ENCODE measurements around the gene BLZF1.
"Not testable (repeated sequence)": the region's sequence is repeated elsewhere in the genome, so short reads cannot be mapped to it uniquely, and the experiment has no call there.

BLZF1 gene

DNA sequence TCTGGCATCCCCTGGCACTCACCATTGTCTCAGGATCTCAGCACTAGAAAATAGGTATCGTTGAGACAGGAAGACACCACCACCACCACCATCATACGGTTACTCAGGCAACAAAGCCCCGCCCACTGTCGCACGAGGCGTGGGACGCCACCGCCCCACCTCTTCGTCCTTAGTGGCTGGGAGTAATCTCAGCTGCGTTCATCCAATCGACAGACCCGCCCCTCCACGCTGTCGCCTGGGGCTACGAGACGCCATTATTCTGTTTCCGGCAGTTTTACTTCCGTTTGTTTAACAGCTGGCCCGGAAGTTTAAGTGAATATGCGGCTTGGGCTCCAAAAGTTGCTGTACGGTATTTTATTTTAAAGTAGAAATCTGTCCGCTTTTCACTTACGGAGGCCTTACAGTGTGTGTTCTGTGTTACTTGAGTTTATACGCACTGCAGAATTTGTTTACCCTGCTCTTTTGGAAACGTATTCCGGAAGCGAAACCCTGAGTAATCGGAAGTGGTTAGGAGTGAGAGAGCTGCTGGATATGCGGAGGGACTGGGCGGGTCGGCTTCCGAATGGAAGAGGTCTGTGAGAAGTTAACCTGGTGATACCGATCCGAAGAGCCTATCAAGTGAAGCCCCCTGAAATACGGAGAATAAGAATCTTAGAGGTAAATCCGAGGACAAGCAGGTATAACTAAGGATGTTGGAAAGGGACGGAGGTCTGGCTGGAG, at the start of gene BLZF1, which contains the start of gene NME7:
TSS of gene BLZF1 (plus strand) at position 510 of the 720 bp plus-strand sequence. CDS start 1,328 bp downstream, outside the sequence.
TSS of gene NME7 (minus strand) at position 112 of the 720 bp plus-strand sequence. CDS start at position 25, 87 bp downstream.
- peak; percentile 95 to 98 (median 97) for DNase-seq (ENCODE audit: low read depth in 3 of 3)

DNA sequence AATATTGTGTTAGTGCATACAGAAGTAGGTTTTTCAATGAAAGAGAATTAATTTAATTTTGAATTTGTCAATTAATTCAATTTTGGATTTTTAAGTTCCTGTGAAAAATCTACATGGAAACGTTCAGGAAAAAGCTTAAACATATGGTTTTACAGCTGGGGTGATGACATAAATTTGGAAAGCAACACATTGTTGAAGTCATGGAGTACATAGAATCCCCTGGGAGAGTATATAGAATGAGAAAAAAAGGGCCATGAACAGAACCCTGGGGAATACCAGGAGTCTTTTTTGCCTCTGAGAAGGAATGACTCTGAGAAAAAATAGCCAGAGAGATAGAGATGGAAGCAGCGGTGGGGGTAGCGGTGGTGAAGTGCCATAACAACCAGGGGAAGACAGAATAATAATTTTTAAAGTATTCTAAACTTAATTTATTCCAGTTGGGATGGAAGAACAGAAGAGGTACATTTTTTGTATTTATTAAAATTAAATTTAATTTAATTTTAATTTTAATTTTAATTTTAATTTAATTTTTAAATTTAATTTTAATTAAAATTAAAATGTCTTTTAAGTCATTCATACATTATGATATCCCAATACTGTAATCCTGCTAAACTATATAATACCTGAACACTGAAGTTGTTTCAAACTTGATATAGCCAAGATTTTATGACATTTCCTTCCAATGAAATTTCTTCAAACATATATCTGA, 49.3 kb upstream of the BLZF1 start:
- no peak for DNase-seq (ENCODE audit: low read depth in 3 of 3)

DNA sequence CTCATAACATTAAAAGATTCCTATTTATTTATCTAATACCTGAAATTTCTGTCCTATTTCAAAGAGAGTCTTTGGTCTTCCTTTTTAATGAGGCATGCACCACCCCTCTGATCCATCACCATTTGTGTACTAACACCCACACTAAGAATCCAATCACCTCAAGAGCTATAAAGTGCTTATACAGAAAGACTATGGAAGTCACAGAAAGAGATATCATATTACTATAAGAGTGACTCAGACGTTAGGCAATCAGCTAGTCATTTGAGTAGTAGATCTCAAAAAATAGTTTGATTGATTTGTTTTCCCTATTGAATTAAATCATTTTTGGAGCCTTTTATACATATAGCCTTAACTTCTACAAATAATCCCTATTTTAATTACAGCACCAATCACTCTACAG, 46.5 kb upstream of the BLZF1 start:
- DNase-seq (ENCODE audit: low read depth in 3 of 3): no peak

DNA sequence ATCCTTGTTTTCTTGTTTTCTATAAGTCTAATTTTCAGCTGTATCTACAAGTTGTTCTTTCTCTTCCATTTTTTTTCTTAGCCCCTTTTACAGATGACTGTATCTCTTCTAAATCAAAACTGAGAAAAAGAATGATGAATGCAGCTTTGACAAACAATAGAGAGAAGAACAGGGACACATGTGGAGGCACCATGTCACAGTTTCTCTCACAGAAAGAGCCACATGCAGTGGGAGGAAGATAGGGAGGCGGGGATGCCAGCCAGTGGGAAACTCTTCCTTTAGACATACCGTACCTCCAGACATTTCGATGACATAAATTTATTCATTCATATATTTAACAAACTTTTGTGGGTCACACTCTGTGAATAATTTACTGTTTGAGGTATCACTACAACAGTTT, 45.9 kb upstream of the BLZF1 start:
- no peak for DNase-seq (ENCODE audit: low read depth in 3 of 3)

DNA sequence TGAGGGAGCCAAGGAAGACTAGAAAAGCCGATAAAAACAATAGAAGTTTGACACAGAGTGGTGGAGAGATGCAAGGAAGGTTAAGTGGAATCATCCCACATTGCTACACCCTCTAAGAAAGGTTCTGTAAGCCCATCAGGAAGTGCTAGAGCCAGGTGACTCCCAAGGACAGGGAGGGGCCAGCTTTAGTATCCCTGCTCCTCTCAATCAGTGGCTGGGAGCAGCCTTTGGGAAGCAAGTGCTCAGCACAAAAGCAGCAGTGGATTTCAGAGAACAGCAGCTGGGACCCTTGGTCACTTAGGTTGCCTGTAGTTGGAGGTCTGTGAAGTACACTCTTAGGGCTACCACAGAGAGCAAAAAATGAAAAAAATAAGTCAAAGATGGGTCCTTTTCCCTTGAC, 42.9 kb upstream of the BLZF1 start:
- no peak for DNase-seq (ENCODE audit: low read depth in 3 of 3)

GRCh38 chr1:169326261-169326955, 41.6 kb upstream of the BLZF1 start:
- DNase-seq (ENCODE audit: low read depth in 3 of 3): no peak

- DNase-seq (ENCODE audit: low read depth in 3 of 3): no peak
These were observed 41.1 kb upstream of the BLZF1 start for GRCh38 chr1:169326956-169327268.

GRCh38 chr1:169327875-169328274, 40.1 kb upstream of the BLZF1 start:
- DNase-seq (ENCODE audit: low read depth in 3 of 3): no peak

DNA sequence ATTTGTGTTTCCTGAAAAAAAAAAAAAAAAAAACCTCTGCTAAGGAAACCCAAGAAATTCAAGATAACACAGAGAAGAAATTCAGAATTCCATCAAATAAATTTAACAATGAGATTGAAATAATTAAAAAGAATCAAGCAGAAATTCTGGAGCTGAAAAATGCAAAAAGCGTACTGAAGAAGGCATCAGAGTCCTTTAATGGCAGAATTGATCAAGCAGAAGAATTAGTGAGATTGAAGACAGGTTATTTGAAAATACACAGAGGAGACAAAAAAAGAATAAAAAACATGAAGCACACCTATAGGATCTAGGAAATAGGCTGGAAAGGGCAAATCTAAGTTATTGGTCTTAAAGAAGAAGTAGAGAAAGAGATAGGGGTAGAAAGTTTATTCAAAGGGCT, 38.6 kb upstream of the BLZF1 start:
- no peak for DNase-seq (ENCODE audit: low read depth in 3 of 3)

- DNase-seq (ENCODE audit: low read depth in 3 of 3): no peak
These were observed 37.1 kb upstream of the BLZF1 start for GRCh38 chr1:169330927-169331326.

- not testable (repeated sequence) for DNase-seq (ENCODE audit: low read depth in 3 of 3)
These were observed 33.3 kb upstream of the BLZF1 start for GRCh38 chr1:169334727-169335126.

DNA sequence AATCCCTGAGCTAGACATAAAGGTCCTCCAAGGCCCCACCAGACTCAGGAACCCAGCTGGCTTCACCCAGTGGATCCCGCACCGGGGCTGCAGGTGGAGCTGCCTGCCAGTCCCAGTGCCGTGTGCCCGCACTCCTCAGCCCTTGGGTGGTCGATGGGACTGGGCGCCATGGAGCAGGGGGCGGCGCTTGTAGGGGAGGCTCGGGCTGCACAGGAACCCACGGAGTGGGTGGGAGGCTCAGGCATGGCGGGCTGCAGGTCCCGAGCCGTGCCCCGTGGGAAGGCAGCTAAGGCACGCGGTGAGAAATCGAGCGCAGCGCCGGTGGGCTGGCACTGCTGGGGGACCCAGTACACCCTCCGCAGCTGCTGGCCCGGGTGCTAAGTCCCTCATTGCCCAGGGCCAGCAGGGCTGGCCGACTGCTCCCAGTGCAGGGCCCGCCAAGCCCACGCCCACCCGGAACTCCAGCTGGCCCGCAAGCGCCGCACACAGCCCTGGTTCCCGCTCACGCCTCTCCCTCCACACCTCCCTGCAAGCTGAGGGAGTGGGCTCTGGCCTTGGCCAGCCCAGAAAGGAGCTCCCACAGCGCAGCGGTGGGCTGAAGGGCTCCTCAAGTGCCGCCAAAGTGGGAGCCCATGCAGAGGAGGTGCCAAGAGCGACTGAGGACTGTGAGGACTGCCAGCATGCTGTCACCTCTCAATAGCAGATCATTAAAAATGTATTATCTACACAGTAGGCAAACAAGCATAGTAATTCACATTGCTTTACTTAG, 30.9 kb upstream of the BLZF1 start:
- not testable (repeated sequence) for DNase-seq (ENCODE audit: low read depth in 3 of 3)

- DNase-seq (ENCODE audit: low read depth in 3 of 3): no peak
These were observed 29.4 kb upstream of the BLZF1 start for GRCh38 chr1:169338617-169339016.

DNA sequence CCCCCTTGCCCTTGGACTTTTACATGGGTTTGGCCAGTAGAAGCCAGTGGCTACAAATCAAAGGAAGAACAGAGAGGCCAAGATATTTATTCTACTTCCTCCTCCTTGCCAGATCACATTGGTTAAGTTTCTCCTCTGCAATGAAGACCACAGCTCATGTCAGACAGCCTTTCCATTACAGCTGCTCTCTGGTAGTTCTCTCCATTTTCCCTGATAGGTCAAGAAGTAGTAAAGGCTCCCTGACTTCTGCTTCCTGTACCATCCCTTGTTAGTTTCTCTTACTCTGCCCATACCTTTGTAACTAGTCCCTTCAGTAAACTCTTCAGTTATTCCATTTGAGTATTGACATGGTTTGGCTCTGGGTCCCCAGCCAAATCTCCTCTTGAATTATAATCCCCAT, 28.2 kb upstream of the BLZF1 start:
- DNase-seq (ENCODE audit: low read depth in 3 of 3): no peak

DNA sequence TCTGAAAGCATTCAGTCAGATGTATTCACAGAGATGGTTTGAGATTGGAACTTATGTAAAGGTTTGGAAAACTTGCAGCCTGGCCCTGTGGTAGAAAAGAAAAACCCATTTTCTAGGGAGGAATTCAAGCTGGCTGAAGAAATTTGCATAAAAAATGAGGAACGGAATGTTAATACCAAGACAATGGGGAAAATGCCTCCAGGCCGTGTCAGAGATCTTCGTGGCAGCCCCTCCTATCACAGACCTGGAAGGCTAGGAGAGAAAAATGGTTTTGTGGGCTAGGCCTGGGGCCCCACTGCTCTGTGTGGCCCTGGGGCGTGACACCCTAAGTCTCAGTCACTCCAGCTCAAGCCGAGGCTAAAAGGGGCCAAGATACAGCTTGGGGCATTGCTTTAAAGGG, 27.1 kb upstream of the BLZF1 start:
- no peak for DNase-seq (ENCODE audit: low read depth in 3 of 3)

DNA sequence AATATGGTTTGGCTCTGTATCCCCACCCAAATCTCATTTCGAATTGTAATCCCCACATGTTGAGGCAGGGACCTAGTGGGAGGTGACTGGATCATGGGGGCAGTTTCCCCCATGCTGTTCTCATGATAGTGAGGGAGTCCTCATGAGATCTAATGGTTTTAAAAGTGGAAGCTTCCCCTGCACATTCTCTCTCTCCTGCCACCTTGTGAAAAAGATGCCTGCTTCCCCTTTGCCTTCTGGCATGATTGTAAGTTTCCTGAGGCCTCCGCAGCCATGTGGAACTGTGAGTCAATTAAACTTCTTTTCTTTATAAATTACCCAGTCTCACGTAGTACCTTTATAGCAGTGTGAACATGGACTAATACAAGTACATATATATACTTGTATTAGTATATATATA, 25.9 kb upstream of the BLZF1 start:
- DNase-seq (ENCODE audit: low read depth in 3 of 3): not testable (repeated sequence)

DNA sequence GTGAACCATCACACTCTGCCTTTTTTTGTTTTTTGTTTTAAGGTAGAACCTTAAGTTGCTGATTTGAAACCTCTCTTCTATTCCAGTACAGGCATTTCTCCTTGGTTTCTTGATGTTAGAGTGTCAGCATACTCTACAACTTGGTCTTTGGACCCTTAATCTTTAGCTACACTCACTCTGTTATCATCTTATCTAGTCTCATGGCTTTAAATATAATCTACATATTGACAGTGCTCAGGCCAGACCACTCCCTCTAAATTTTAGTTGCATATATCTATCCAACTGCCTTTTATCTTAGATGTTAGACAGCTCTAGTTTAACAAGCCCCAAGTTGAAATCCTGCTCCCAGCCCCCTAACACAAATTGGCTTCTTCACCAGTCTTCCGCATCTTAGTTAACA, 22.5 kb upstream of the BLZF1 start:
- DNase-seq (ENCODE audit: low read depth in 3 of 3): no peak

DNA sequence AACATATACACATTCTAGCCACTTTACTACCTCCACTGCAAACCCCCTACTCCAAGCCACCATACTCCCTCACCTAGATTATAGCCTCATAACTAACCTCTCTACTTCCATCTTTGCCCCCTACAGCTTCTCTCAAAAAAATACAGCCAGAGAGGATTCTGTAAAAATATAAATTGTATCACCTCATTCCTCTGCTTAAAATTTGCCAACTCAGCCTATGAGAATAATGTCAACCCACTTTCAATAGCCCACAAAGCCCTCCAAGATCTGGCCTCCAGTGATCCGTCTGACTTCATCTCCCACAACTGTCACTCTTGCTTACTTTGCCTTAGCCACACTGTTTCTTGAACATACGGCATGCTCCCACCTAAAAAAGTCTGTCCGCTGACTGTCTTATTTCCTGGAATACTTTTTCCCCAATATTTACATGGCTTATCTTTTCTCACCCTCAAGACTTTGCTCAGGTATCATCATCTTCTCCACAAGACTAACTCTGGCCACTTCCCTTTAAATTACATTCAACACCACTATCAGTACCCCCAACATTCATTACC, 21.9 kb upstream of the BLZF1 start:
- DNase-seq (ENCODE audit: low read depth in 3 of 3): no peak

DNA sequence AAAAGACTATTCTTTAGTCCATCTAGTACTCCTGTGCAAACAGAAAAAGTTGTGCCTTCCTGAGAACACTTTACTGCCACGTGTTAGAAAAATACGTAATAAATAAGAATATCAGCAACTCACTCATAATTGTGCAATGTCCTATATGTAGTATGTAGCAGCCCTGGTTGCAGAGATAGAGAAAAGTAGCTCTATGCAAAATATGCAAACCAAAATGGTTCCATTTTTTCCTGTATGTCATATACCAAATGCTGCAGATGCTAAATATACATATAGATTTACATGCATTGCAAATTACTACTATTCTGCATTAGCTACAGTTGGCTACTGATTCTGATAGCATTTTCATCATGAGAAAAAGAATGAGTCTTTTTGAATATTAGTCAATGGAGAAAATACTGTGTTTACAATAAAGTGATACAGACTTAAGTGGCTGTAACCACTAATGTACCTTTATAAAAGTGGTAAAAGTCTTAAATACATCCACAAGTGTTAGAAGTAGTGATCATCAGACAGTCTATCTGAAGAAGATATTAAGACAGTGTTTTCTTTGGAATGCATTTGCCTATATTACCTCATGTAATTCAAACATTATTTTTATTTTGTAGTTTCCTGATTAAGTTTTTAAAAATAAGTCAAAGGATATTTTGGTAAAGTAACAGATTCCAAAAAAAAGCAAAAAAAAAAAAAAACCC, 20.2 kb upstream of the BLZF1 start:
- no peak for DNase-seq (ENCODE audit: low read depth in 3 of 3)

DNA sequence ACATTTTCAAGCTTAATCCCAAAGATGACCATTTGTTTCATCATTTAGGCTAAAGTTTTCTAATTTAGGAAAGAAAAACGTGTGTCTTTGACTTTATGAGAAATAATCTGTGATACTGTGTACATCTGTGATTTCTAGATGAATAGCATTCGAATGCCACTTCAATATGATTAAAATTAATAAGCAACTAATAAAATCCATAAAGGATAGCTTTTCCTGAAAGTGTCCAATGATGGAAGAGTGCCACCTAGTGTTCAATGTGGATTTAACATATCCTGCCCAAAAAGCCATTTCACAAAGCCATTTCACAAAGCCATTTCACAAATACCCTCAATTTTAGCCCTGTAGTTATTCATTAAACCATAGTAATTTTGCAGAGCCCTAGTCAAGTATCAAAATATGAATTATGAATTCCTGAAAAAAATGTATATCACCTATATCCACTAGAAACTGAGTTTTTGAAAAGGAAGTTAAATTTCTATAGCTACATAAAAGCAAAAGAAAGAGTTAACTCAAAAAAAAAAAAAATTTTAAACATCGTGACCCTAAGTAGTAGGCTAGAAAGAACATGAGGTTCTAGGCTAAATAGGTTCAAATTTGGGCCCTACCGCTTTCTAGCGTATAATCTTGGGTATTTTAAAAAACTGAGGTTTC, 19.5 kb upstream of the BLZF1 start:
- DNase-seq (ENCODE audit: low read depth in 3 of 3): no peak

GRCh38 chr1:169360415-169360814, 7.6 kb upstream of the BLZF1 start:
- DNase-seq (ENCODE audit: low read depth in 3 of 3): no peak
